PC-3 (cell line): ENCODE measurements around the gene NXPH1. TPM values are rescaled to one million over a fixed set of nuclear protein-coding genes. Genes with fewer than 3 reads are reported as not detected.

Source experiments
- ATAC-seq: fragments of 200-7000 bp; cut with Tn5 transposase; 2 replicates; pipeline ENCODE4 v1.9.1; 2020; ENCODE audit warnings: mild to moderate bottlenecking, moderate library complexity
- BruUV-seq: library from RNA; stranded (reverse); fragments of 400-500 nt; replicated peaks from 2 replicates; lab custom pipeline; 2021; lab: Mats Ljungman, UMichigan
- CTCF ChIA-PET: fragments of 300-600 bp; sonication (Branson Sonifier 250); formaldehyde crosslinking; loops from one replicate; lab custom pipeline; 2022; ENCODE audit warnings: antibody characterized with exemption; lab: Charles Lee
- POLR2A ChIA-PET: fragments of 300-600 bp; sonication (Branson Sonifier 250); formaldehyde crosslinking; loops from one replicate; lab custom pipeline; 2022; ENCODE audit warnings: antibody characterized with exemption; ENCODE audit not compliant: unreplicated experiment; lab: Charles Lee
- DNase-seq: peaks from one replicate; pipeline ENCODE4 v3.0.0-alpha.2; 2015
- H2AFZ ChIP-seq: fragments of 300-600 bp; sonication (generic); 2 replicates; pipeline ENCODE4 v1.6.0; 2016; ENCODE audit warnings: antibody characterized with exemption, low read length
- H3F3A ChIP-seq: fragments of 300-600 bp; sonication (generic); one replicate; pipeline ENCODE4 v1.6.0; 2017; ENCODE audit warnings: antibody characterized with exemption, low read length, control low read depth, mild to moderate bottlenecking; ENCODE audit not compliant: unreplicated experiment
- H3K27ac ChIP-seq: fragments of 300-600 bp; sonication (generic); 2 replicates; pipeline ENCODE4 v1.5.1; 2016; ENCODE audit warnings: mild to moderate bottlenecking, low read length
- H3K27me3 ChIP-seq: fragments of 300-600 bp; sonication (generic); 2 replicates; pipeline ENCODE4 v1.6.1; 2016; ENCODE audit warnings: low read length, mixed read lengths
- H3K36me3 ChIP-seq: fragments of 300-600 bp; sonication (generic); 2 replicates; pipeline ENCODE4 v1.6.1; 2016; ENCODE audit warnings: low read depth, mixed run types, low read length, mixed read lengths
- H3K4me1 ChIP-seq: fragments of 300-600 bp; sonication (generic); 2 replicates; pipeline ENCODE4 v1.5.1; 2016; ENCODE audit warnings: low read length; ENCODE audit not compliant: insufficient read depth
- H3K4me2 ChIP-seq: fragments of 300-600 bp; sonication (generic); 2 replicates; pipeline ENCODE4 v1.6.0; 2016; ENCODE audit warnings: low read length
- H3K4me3 ChIP-seq: fragments of 300-600 bp; sonication (generic); 2 replicates; pipeline ENCODE4 v1.5.1; 2016; ENCODE audit warnings: mild to moderate bottlenecking, low read length, mixed read lengths
- H3K79me2 ChIP-seq: fragments of 300-600 bp; sonication (generic); 2 replicates; pipeline ENCODE4 v1.6.1; 2017; ENCODE audit warnings: low read length, mixed read lengths
- H3K9ac ChIP-seq: fragments of 300-600 bp; sonication (generic); 2 replicates; pipeline ENCODE4 v1.6.0; 2016; ENCODE audit warnings: mild to moderate bottlenecking, low read length
- H3K9me2 ChIP-seq: fragments of 300-600 bp; sonication (generic); replicated peaks from 2 replicates; pipeline ENCODE4 v1.6.1; 2016; ENCODE audit warnings: mixed run types, low read length, mixed read lengths
- H3K9me3 ChIP-seq: fragments of 300-600 bp; sonication (generic); 2 replicates; pipeline ENCODE4 v1.6.1; 2016; ENCODE audit warnings: low read length, mixed read lengths
- H4K20me1 ChIP-seq: fragments of 300-600 bp; sonication (generic); 2 replicates; pipeline ENCODE4 v1.6.1; 2016; ENCODE audit warnings: low read length, mixed read lengths
- EZH2 ChIP-seq: fragments of 300-600 bp; sonication (generic); IDR thresholded peaks from one replicate; pipeline ENCODE4 v1.6.1; 2017; ENCODE audit warnings: antibody characterized with exemption, mild to moderate bottlenecking, low read length; ENCODE audit not compliant: unreplicated experiment
- EZH2phosphoT487 ChIP-seq: fragments of 300-600 bp; sonication (generic); IDR thresholded peaks from 2 replicates; pipeline ENCODE4 v1.6.1; 2018; ENCODE audit warnings: mild to moderate bottlenecking, antibody characterized with exemption, low read length, borderline replicate concordance
- intact Hi-C: fragments of 100-400 bp; cut with micrococcal nuclease; formaldehyde crosslinking; loops from 2 replicates; pipeline ENCODE4 v1.9.0; 2023
- total RNA-seq: library from RNA; depleted of rRNA; stranded (reverse); fragments of >200 nt; gene quantifications from 2 replicates; pipeline ENCODE4 v1.2.3, GENCODE V29; 2014
- TF ChIP-seq, protein P1 (sequence below): fragments of 300-600 bp; sonication (generic); conservative IDR thresholded peaks from 2 replicates; pipeline ENCODE4 v1.5.1; 2017; ENCODE audit warnings: antibody characterized with exemption, low read depth, mild to moderate bottlenecking, low read length

The NXPH1 gene
- total RNA-seq, 1 experiment from 2014 or later = not detected

GRCh38 chr7:8594115-8594514 is 160.7 kb downstream of the NXPH1 start:
- Histone ChIP-seq H3K36me3 (no peaks in the 10 kb centered on the region), H3K79me2 (no peaks in the 10 kb centered on the region), H3K27ac (no peak overlapping the region), H3K9ac (no peak overlapping the region), H4K20me1 (no peaks in the 10 kb centered on the region), H3K9me3 (no peaks in the 10 kb centered on the region), H2AFZ (no peak overlapping the region), H3K27me3 (no peaks in the 10 kb centered on the region), H3F3A (no peaks in the 10 kb centered on the region), H3K4me1 (no peaks in the 10 kb centered on the region), H3K4me2 (no peak overlapping the region), H3K9me2 (no peaks in the 10 kb centered on the region), H3K4me3 (no peak overlapping the region)
- BruUV-seq = no TSS peak
- ATAC-seq (no peak), DNase-seq (no peak)
- TF ChIP-seq EZH2phosphoT487 (no peak), EZH2 (no peak)
- TF ChIP-seq, protein P1, sequence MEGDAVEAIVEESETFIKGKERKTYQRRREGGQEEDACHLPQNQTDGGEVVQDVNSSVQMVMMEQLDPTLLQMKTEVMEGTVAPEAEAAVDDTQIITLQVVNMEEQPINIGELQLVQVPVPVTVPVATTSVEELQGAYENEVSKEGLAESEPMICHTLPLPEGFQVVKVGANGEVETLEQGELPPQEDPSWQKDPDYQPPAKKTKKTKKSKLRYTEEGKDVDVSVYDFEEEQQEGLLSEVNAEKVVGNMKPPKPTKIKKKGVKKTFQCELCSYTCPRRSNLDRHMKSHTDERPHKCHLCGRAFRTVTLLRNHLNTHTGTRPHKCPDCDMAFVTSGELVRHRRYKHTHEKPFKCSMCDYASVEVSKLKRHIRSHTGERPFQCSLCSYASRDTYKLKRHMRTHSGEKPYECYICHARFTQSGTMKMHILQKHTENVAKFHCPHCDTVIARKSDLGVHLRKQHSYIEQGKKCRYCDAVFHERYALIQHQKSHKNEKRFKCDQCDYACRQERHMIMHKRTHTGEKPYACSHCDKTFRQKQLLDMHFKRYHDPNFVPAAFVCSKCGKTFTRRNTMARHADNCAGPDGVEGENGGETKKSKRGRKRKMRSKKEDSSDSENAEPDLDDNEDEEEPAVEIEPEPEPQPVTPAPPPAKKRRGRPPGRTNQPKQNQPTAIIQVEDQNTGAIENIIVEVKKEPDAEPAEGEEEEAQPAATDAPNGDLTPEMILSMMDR = no peak
- ChIA-PET CTCF (no interaction called here), POLR2A (no interaction called here)
- intact Hi-C loops = no loop called here

DNA sequence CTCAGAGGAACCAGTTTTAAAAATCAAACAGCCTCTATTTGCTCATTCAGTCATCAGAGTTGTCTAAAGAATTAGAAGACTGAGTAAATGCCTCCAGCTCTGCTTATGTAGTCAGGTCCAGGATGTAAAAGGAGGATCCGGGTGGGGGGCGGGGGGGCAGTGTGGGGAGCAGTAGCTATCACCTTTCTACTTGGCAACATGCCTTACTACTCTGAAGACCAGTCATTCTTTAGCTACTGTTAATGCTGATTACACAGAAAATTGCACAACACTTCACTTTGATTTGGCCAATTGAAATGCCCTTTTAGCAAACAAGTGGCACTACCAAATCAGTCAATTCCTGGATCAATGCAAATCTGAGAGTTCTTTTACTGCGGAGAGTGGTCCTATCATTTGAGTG is 164.2 kb downstream of the NXPH1 start:
- intact Hi-C loops = no loop called here
- Histone ChIP-seq H3K27me3 (no peaks in the 10 kb centered on the region), H3K9me2 (no peaks in the 10 kb centered on the region), H3K79me2 (no peaks in the 10 kb centered on the region), H3K9me3 (no peaks in the 10 kb centered on the region), H3K27ac (no peak overlapping the region), H3K9ac (no peak overlapping the region), H2AFZ (no peak overlapping the region), H4K20me1 (no peaks in the 10 kb centered on the region), H3F3A (no peaks in the 10 kb centered on the region), H3K36me3 (no peaks in the 10 kb centered on the region), H3K4me2 (no peak overlapping the region), H3K4me3 (no peak overlapping the region), H3K4me1 (no peaks in the 10 kb centered on the region)
- ChIA-PET POLR2A (no interaction called here), CTCF (no interaction called here)
- no TSS peak for BruUV-seq
- DNase-seq (no peak), ATAC-seq (no peak)
- TF ChIP-seq, protein P1 = no peak
- TF ChIP-seq EZH2phosphoT487 (no peak), EZH2 (no peak)

- POLR2A ChIA-PET = no interaction called here
- H3K36me3 ChIP-seq = no peaks in the 10 kb centered on the region
- intact Hi-C loops = no loop called here
- CTCF ChIA-PET = no interaction called here
- H2AFZ ChIP-seq = no peak overlapping the region
- no peaks in the 10 kb centered on the region for H4K20me1 ChIP-seq
- ATAC-seq = no peak
- no TSS peak for BruUV-seq
- H3K27ac ChIP-seq = no peak overlapping the region
- no peaks in the 10 kb centered on the region for H3K9me2 ChIP-seq
- H3F3A ChIP-seq = no peaks in the 10 kb centered on the region
- no peaks in the 10 kb centered on the region for H3K9me3 ChIP-seq
- no peak overlapping the region for H3K4me3 ChIP-seq
- H3K79me2 ChIP-seq = no peaks in the 10 kb centered on the region
- no peaks in the 10 kb centered on the region for H3K4me1 ChIP-seq
- no peak overlapping the region for H3K4me2 ChIP-seq
- H3K27me3 ChIP-seq = no peaks in the 10 kb centered on the region
- no peak for DNase-seq
- no peak overlapping the region for H3K9ac ChIP-seq
- TF ChIP-seq EZH2 (no peak), EZH2phosphoT487 (no peak)
- TF ChIP-seq, protein P1 = no peak
Measured at GRCh38 chr7:8601121-8601520, 167.7 kb downstream of the NXPH1 start.
